HG02588 (cell line): Measurements from ENCODE around the gene ACO2.
"Not testable (repeated sequence)": the region's sequence is repeated elsewhere in the genome, so short reads cannot be mapped to it uniquely, and the experiment has no call there.

Experiments
- ATAC-seq: cut with Tn5 transposase; IDR thresholded peaks from one replicate; pipeline ENCODE4 v1.9.1; 2021; ENCODE audit warnings: mild to moderate bottlenecking, moderate library complexity; ENCODE audit not compliant: unreplicated experiment

Gene ACO2

GRCh38 chr22:41447435-41448188 is 21.3 kb upstream of the ACO2 start:
- no peak for ATAC-seq

DNA sequence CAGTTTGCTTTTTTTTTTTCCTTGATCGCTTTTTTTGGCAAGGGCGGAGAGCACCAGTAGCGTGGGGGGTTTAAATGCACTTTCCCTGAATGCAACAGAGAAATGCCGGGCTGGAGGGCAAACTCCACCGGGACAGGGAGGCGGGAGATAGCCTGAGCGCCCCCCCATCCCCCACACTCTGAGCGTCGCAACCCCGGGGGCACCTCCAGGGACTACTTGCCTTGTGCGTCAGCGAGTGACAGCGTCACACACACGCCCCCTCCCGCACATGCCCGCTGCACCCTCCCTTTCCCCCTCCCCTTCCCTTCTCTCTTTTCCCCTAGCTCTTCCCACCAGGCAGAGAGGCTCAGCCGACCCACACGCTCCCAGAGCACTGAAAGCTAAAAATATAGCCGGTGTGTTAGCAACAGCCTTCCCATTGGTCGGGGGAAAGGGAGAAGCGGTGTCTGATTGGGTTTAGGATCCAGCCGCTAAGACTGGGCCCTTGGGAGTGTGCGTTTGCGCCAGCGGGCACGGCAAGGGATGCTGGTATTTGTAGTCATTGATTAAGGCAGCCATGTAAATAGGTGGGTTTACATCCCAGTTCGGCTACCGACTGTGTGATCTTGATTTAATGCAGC is 20.6 kb upstream of the ACO2 start:
- ATAC-seq = peak; percentile 38

GRCh38 chr22:41458161-41458728 is 10.7 kb upstream of the ACO2 start:
- ATAC-seq = no peak

GRCh38 chr22:41459431-41459830 is 9.5 kb upstream of the ACO2 start:
- ATAC-seq = no peak

DNA sequence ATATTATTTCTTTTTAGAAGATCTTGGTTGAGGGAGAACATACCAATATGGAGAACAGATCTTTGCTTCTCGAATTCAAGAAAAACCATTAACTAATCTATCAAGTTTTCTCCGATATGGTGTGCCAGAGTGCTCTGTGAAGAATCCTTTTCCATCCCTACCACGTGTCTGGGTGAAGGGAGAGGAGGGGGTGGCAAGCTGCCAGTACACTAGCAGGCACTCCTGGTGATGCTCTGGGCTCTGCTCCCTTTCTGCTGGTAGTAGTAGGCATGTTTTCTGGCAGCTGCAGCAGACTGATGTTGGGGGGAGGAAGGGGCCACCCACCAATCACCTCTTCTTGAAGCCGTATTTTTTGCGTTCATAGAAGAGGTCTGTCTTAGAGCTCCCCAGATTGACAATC is 8.8 kb upstream of the ACO2 start:
- ATAC-seq = not testable (repeated sequence)

GRCh38 chr22:41461901-41462300 is 7.0 kb upstream of the ACO2 start:
- no peak for ATAC-seq

DNA sequence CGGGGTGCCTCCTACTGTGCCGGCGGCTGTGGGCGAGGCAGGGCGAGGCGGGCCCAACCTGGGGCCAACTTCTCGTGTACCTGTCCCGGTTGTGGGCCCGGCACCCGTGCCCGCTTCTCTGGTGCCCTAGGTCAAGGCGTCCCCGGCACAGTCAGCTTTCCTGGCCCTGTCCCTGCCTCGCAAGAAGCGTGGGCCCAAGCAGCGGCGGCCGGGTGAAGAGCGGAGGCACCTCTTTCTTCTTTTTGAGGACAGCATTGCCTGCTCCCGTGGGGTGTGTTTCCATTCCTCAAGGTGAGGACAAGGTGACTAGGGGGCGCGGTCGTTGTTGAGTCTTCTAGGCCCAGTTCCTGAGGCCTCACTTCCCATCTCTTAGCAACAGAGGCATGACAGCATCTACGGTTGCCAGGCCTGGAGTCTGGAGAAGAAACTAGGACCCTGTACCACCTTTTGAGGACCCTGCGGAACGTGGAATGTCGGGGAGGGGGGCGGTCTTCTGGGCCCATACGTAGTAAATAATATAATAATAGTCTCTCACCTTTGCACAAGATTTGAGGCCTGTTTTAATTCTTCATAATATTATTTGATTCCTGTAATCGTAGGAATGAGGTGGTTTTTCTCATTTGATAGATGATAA is 418 bp downstream of the ACO2 start:
- peak; percentile 31 for ATAC-seq

GRCh38 chr22:41470886-41471285 is 2.0 kb downstream of the ACO2 start:
- ATAC-seq = no peak

- ATAC-seq = no peak
Observed at GRCh38 chr22:41471568-41471967, 2.7 kb downstream of the ACO2 start.

GRCh38 chr22:41474872-41475451 is 6.0 kb downstream of the ACO2 start:
- ATAC-seq = no peak

DNA sequence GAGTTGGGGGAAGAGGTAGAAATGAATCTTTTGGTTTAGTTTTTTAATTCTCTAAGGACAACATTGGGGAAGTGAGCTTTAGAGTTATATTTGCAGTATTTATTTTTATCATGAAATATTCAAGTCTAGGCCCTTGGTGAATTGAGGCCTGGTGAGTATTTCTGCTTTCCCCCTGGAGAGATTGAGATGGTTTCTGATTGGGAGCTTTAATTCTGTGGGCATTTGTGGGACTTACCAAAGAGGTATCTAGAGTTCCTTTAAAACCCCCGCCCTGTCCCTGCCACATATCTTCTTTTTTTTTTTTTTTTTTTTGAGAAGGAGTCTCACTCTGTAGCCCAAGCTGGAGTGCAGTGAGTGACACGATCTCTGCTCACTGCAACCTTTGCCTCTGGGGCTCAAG is 9.6 kb downstream of the ACO2 start:
- no peak for ATAC-seq

DNA sequence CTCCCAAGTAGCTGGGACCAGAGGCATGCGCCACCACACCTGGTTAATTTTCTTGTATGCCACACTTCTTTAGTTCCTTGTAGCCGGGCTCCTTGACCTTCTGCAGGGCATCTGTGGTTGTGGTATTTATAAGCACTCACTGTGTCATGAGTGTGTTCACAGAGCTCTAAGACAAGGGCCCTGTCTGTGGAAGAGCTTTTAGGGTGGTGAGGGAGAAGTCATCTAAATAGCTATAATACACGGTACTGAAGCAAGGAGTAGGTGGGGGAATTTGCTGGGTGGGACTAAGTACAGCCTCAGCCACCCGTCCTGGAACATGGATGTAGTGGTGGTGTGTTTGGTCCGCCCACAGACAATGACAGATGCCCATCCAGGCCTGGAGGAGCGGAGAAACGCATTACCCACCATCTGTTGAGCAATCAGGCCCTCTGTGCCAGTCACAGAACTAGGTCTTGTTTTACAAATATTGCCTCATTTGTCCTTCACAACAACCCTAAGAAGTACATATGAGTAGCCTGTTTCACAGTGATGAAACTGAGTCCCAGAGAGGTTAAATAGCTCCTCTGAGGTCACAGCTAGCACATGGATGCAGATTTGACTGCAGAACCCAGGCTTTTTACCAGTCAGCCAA is 10.1 kb downstream of the ACO2 start:
- no peak for ATAC-seq

DNA sequence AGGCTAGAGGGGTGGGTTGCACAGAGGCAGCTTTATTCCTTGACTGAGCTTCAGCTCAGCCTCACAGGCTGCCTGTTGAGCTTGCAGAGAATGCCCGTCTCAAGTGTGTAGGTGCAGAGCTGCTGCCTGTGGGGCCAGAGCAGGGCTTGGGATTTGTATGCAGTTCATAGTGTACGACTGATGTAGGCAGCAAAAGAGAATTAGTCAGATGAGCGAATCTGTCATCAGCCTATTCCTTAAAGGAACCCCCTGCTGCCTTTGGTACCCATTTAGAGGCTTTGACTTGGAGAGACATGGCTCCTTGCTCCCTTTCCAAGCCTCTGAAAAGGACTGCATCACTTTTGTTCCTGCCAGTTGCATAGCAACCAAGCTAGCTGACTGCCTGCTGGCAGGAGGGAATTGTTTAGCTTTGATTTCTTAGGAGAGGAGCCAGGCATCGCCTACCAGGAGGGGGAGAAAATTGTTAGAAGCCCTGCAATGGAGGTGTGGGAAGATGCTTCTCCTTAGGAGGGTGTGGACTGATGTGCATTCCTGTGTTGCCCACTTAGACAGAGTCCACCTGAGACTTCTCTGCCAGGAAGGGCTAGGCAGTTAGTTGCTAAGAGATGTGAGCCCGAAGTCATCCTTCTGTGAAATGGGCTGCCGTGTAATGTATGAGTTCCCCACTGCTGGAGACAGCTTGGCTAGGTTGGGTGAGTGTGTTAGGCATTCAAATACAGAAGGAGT is 10.9 kb downstream of the ACO2 start:
- ATAC-seq = no peak

DNA sequence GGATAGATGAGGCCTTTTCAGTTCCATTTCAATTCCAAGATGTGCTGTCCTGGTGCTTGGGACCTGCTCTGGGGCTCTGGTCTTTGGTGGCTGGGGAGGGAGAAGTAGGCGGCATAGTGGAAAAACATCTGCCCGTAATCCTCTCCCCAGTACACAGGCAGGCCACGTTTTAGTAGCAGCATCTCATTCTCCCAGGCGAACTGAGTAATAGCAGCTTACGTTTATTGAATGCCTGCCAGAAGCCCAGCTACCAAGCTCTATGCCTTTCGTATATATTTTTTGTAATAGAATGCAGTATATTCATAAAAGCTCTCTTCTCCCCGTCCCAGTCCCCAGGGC is 11.4 kb downstream of the ACO2 start:
- ATAC-seq = no peak

DNA sequence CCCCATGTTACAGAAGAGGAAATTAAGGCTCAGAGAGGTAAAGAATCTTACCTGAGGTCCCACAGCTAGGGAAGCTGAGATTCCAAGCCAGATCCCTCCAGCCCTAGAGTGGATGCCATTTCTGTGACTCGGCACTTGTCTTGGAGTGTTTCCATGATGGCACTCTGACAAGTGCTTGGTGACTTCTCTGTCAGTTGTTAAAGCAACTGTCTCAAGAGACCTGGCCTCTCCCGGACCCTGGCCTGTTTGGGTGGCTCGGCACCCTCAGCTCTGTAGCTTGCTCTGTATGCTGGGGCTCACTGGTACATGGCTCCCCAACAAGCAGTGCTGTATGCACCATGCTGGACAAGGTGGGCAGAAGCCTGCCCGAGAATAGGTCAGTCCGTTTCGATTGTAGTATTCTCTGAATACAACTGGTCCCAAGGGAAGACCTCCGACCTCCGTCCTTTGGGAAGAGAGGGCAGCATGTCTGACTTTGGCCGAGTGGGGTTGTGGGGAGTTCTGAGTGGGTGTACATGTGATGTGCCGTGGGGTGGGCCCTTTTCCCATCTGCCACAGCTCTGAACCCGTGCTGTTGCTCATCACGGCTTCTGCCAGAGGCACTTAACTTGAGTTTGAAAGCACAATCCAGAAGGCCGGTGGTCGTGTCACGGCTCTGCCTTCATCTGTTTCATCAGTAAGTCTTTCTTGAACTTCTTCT is 12.4 kb downstream of the ACO2 start:
- no peak for ATAC-seq

- no peak for ATAC-seq
Observed at GRCh38 chr22:41481925-41482318, 13.0 kb downstream of the ACO2 start.

GRCh38 chr22:41482319-41482935 is 13.5 kb downstream of the ACO2 start:
- no peak for ATAC-seq

GRCh38 chr22:41485033-41485432 is 16.1 kb downstream of the ACO2 start:
- ATAC-seq = no peak
